Measurements from ENCODE around the gene SUV39H1. TPM values are rescaled to one million over a fixed set of nuclear protein-coding genes. Genes with fewer than 3 reads are reported as not detected.

The SUV39H1 gene
- total RNA-seq, 2 donors from 2014 or later, result 7.8 to 10.6 TPM

DNA sequence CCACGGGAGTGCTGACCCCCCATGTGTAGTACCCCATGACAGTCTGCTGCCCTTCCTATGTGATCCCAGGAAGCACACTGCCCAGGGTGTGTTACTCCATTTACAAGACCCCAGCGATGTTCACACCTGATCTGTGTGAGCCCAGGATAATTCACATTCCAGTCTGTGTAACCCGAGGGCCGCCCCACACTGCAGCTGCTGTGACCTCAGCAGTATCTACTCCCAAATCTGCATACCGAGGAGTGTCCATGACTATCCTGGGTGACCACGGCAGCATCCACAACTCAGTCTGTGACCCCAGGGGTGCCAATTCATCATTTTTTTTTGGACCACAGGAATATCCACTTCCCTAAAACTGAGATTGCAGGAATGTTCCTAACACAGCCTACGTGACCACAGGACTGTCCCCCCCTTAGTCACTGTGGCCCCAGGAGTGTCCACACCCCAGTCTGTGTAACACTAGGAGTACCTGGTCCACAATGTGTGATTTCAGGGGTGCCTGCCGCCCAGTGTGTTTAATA, 57.2 kb downstream of the SUV39H1 start:
- Histone ChIP-seq H3K27ac (ENCODE audit: low read depth, low read length) (no peak overlapping the region), H3K27me3 (ENCODE audit: control insufficient read depth, insufficient read depth, low read length, poor library complexity, severe bottlenecking) (no peaks in the 10 kb centered on the region), H3K4me3 (ENCODE audit: low read length) (no peak overlapping the region), H3K4me1 (ENCODE audit: control insufficient read depth, insufficient read depth, low read length) (no peaks in the 10 kb centered on the region), H3K9ac (ENCODE audit: extremely low read depth, low read length, poor library complexity, severe bottlenecking) (no peak overlapping the region), H3K9me3 (ENCODE audit: control insufficient read depth, low read length) (no peaks in the 10 kb centered on the region), H3K36me3 (ENCODE audit: control insufficient read depth, insufficient read depth, low read length) (no peaks in the 10 kb centered on the region)
- H3K4me1 Mint-ChIP-seq, result no peaks in the 10 kb centered on the region
- no peak for TF ChIP-seq CTCF (conservative IDR thresholded peaks at IDR 0.05)
- no peaks in the 10 kb centered on the region for H3K36me3 Mint-ChIP-seq (ENCODE audit: low read depth)
- 91 to 100% methylated on average over 4 to 8 of the region's 8 CpGs for WGBS, 2 experiments (ENCODE audit: insufficient coverage in 1 of 2, insufficient read length in 1 of 2)
- H3K9me3 Mint-ChIP-seq, result peaks cover 60% of the 10 kb centered on the region
- H3K27ac Mint-ChIP-seq, result no peak overlapping the region
- no peak overlapping the region for H3K4me3 Mint-ChIP-seq
- DNase-seq, result no peak
- no peaks in the 10 kb centered on the region for H3K27me3 Mint-ChIP-seq (ENCODE audit: insufficient read depth)

GRCh38 chrX:48754238-48754637, 57.7 kb downstream of the SUV39H1 start:
- Mint-ChIP-seq H3K27ac (no peak overlapping the region), H3K27me3 (ENCODE audit: insufficient read depth) (no peaks in the 10 kb centered on the region), H3K36me3 (ENCODE audit: low read depth) (no peaks in the 10 kb centered on the region), H3K4me1 (no peaks in the 10 kb centered on the region), H3K9me3 (peaks cover 61% of the 10 kb centered on the region), H3K4me3 (no peak overlapping the region)
- H3K9ac ChIP-seq (ENCODE audit: extremely low read depth, low read length, poor library complexity, severe bottlenecking), result no peak overlapping the region
- no peak overlapping the region for H3K4me3 ChIP-seq (ENCODE audit: low read length)
- no peaks in the 10 kb centered on the region for H3K27me3 ChIP-seq (ENCODE audit: control insufficient read depth, insufficient read depth, low read length, poor library complexity, severe bottlenecking)
- 84 to 87% methylated on average over 6 to 8 of the region's 8 CpGs for WGBS, 2 experiments (ENCODE audit: insufficient coverage in 1 of 2, insufficient read length in 1 of 2)
- H3K27ac ChIP-seq (ENCODE audit: low read depth, low read length), result no peak overlapping the region
- H3K4me1 ChIP-seq (ENCODE audit: control insufficient read depth, insufficient read depth, low read length), result no peaks in the 10 kb centered on the region
- H3K36me3 ChIP-seq (ENCODE audit: control insufficient read depth, insufficient read depth, low read length), result no peaks in the 10 kb centered on the region
- TF ChIP-seq CTCF (conservative IDR thresholded peaks at IDR 0.05), result no peak
- no peaks in the 10 kb centered on the region for H3K9me3 ChIP-seq (ENCODE audit: control insufficient read depth, low read length)
- no peak for DNase-seq

Other genes with a start within 250 kb of the SUV39H1 start
- gene SLC38A5, start 226.5 kb upstream of the SUV39H1 start, total RNA-seq, result 10 to 100 TPM; 22.4 to 40.7 TPM
- gene FTSJ1, start 220.5 kb upstream of the SUV39H1 start, total RNA-seq, result 10 to 100 TPM; 47.3 to 54.3 TPM
- gene PORCN, start 187.7 kb upstream of the SUV39H1 start, total RNA-seq, result 10 to 100 TPM; 51.1 to 54.4 TPM
- 100 to 1,000 TPM; 105 to 119 TPM for gene EBP, start 174.9 kb upstream of the SUV39H1 start, total RNA-seq
- gene TBC1D25, start 157.0 kb upstream of the SUV39H1 start, total RNA-seq, result 1 to 10 TPM; 7.0 to 7.6 TPM
- 100 to 1,000 TPM; 183 to 189 TPM for gene RBM3, start 122.2 kb upstream of the SUV39H1 start, total RNA-seq
- gene WDR13, start 99.2 kb upstream of the SUV39H1 start, total RNA-seq, result 10 to 100 TPM; 51.3 to 51.9 TPM
- under 1 TPM; 0.51 to 0.84 TPM for gene WAS, start 12.9 kb upstream of the SUV39H1 start, total RNA-seq
- not detected for gene GLOD5, start 65.0 kb downstream of the SUV39H1 start, total RNA-seq
- gene GATA1, start 89.9 kb downstream of the SUV39H1 start, total RNA-seq, result not detected
- gene HDAC6, start 105.3 kb downstream of the SUV39H1 start, total RNA-seq, result 100 to 1,000 TPM; 121 to 135 TPM
- not detected for gene ERAS, start 129.8 kb downstream of the SUV39H1 start, total RNA-seq
- 1 to 10 TPM; 2.9 to 4.0 TPM for gene PCSK1N, start 138.9 kb downstream of the SUV39H1 start, total RNA-seq
- 10 to 100 TPM; 78.6 to 83.3 TPM for gene TIMM17B, start 201.0 kb downstream of the SUV39H1 start, total RNA-seq
- gene PQBP1, start 201.2 kb downstream of the SUV39H1 start, total RNA-seq, result 10 to 100 TPM; 46.6 to 69.0 TPM
- gene SLC35A2, start 214.9 kb downstream of the SUV39H1 start, total RNA-seq, result 10 to 100 TPM; 22.8 to 24.7 TPM
- gene PIM2, start 222.3 kb downstream of the SUV39H1 start, total RNA-seq, result 10 to 100 TPM; 26.2 to 94.0 TPM